ENCODE data around the gene ASXL1. TPM values are rescaled to one million over a fixed set of nuclear protein-coding genes. Genes with fewer than 3 reads are reported as not detected.

The ASXL1 gene
- total RNA-seq, 4 donors from 2014 or later = 69.1 to 116 (median 102) TPM

GRCh38 chr20:32473231-32474008, 115.3 kb downstream of the ASXL1 start:
- H3K36me3 ChIP-seq = no peaks in the 10 kb centered on the region
- no peaks in the 10 kb centered on the region for H3K9me3 ChIP-seq
- H3K27me3 ChIP-seq = no peaks in the 10 kb centered on the region
- TF ChIP-seq POLR2A (IDR thresholded peaks at IDR 0.05) = no peak
- TF ChIP-seq, protein P1, sequence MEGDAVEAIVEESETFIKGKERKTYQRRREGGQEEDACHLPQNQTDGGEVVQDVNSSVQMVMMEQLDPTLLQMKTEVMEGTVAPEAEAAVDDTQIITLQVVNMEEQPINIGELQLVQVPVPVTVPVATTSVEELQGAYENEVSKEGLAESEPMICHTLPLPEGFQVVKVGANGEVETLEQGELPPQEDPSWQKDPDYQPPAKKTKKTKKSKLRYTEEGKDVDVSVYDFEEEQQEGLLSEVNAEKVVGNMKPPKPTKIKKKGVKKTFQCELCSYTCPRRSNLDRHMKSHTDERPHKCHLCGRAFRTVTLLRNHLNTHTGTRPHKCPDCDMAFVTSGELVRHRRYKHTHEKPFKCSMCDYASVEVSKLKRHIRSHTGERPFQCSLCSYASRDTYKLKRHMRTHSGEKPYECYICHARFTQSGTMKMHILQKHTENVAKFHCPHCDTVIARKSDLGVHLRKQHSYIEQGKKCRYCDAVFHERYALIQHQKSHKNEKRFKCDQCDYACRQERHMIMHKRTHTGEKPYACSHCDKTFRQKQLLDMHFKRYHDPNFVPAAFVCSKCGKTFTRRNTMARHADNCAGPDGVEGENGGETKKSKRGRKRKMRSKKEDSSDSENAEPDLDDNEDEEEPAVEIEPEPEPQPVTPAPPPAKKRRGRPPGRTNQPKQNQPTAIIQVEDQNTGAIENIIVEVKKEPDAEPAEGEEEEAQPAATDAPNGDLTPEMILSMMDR (IDR thresholded peaks at IDR 0.05) = no peak
- intact Hi-C loops (cut with DNase I; ENCODE audit: low total_unique reads) = no loop called here
- DNase-seq = no peak
- peaks cover 10 to 32% of the 10 kb centered on the region in 2 donors for H3K4me1 ChIP-seq
- H3K27ac ChIP-seq = peak overlapping the region; percentile 83 to 88
- peak overlapping the region in 1 of 2 donors; percentile 6 for H3K4me3 ChIP-seq

DNA sequence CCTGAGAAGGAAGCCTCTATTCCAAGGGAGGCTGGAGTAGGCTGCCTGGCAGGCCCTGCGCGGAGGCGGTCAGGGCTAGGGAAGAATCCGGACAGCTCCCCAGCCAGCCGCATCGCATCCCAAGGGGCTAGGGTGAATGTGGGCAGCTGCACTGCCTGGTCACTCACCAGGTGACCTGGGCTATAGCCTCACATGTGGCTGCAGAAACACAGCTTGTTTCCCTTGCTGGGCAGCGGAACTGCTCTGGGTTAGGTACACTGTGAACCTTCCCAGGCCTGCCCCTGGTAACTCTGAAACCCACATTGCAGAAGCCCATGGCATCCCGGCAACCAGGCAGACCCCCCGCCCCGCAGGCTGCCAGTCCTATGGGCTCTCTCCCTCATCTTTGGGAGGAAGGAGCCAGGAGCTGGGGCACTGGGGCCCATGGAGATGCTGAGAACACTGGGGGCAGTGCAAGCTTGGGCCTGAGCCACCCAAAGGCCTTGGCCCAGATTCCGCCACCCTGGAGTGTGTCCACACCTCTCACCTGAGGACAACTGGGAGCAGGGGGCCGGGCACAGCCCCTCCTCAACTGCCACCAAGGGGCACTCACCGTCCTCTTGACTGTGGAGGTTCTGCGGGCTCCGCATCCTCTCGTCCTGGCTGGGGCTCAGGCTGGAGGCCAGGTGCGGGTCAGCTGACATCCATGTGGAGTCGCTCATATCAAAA, 116.0 kb downstream of the ASXL1 start:
- H3K4me1 ChIP-seq = peaks cover 10 to 32% of the 10 kb centered on the region in 2 donors
- H3K9me3 ChIP-seq = no peaks in the 10 kb centered on the region
- TF ChIP-seq, protein P1 (IDR thresholded peaks at IDR 0.05) = no peak
- TF ChIP-seq POLR2A (IDR thresholded peaks at IDR 0.05) = no peak
- no peaks in the 10 kb centered on the region for H3K36me3 ChIP-seq
- intact Hi-C loops (cut with DNase I; ENCODE audit: low total_unique reads) = no loop called here
- DNase-seq = peak in 1 of 2 donors; percentile 52
- H3K4me3 ChIP-seq = peak overlapping the region; percentile 25 to 34
- peak overlapping the region; percentile 83 to 88 for H3K27ac ChIP-seq
- no peaks in the 10 kb centered on the region for H3K27me3 ChIP-seq

DNA sequence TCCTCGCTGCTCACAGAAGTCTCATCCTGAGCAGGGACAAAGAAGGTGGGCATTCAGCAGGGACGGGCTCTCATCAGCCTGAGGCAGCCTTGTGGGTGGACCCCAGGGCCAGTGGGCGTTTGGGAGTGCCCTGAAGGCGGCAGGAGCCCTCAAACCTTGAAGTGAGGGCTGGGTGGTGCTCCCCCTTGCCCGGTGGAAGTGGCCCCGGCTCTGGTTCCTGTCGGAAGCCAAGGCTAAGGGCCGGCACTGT, 116.5 kb downstream of the ASXL1 start:
- no peaks in the 10 kb centered on the region for H3K36me3 ChIP-seq
- DNase-seq = no peak
- TF ChIP-seq, protein P1 (IDR thresholded peaks at IDR 0.05) = no peak
- no peak for TF ChIP-seq POLR2A (IDR thresholded peaks at IDR 0.05)
- no peaks in the 10 kb centered on the region for H3K9me3 ChIP-seq
- no peaks in the 10 kb centered on the region for H3K27me3 ChIP-seq
- intact Hi-C loops (cut with DNase I; ENCODE audit: low total_unique reads) = no loop called here
- peak overlapping the region; percentile 25 to 34 for H3K4me3 ChIP-seq
- peak overlapping the region; percentile 83 to 88 for H3K27ac ChIP-seq
- H3K4me1 ChIP-seq = peaks cover 10 to 32% of the 10 kb centered on the region in 2 donors

- Histone ChIP-seq H3K27me3 (no peaks in the 10 kb centered on the region), H3K4me1 (peaks cover 10 to 32% of the 10 kb centered on the region in 2 donors), H3K27ac (peak overlapping the region; percentile 83 to 88), H3K9me3 (no peaks in the 10 kb centered on the region), H3K4me3 (peak overlapping the region; percentile 25 to 34), H3K36me3 (no peaks in the 10 kb centered on the region)
- peak; percentile 92 to 93 for DNase-seq
- TF ChIP-seq POLR2A (IDR thresholded peaks at IDR 0.05) = peak; percentile 40 to 48
- TF ChIP-seq, protein P1 (IDR thresholded peaks at IDR 0.05) = peak in 1 of 4 experiments; percentile 14
- intact Hi-C loops (cut with DNase I; ENCODE audit: low total_unique reads) = no loop called here
Measured at GRCh38 chr20:32474967-32475811, 117.1 kb downstream of the ASXL1 start.
